Kidney glomerular epithelial cell (primary cell): ENCODE results near the gene XCL2.

Experiments
- DNase-seq: peaks from one replicate; lab custom pipeline; 2025; lab: John Stamatoyannopoulos, UW

XCL2 gene

DNA sequence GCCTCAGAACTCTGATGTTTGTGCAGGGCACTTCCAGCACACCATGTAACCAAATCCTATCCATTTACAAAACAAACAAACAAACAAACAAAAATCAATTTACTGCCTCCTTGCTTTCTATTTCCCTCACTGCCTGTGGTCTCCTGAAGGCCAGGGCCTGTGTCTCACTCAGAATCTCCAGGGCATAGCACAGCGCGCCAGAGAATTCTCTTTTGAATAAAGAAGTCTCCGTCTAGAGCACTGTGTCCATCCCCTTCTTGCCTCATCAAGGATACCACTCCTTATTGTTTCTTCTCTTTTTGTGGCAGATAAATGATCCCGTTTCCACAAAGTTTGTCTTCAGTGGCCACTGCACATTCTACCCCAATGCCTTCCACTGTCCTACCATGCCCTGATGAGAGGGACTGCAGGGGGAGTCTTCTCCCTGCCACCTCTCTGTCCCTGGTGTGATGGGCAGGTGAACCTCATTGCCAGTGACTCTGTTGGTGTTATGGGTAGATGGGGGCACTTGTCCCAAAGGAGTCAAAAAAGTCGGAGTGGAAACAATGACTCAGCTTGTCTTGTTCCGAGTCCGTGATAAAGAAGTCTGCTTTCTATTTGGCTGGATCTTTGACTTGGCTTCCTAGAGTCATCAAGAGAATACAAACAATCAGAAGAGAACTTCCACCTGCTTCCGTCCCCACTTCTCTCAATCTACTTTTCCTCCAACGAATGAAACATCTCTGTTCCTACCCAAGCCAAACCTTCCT lies 30.0 kb downstream of the XCL2 start:
- no peak for DNase-seq

GRCh38 chr1:168512864-168513595 lies 30.8 kb downstream of the XCL2 start:
- DNase-seq: no peak

DNA sequence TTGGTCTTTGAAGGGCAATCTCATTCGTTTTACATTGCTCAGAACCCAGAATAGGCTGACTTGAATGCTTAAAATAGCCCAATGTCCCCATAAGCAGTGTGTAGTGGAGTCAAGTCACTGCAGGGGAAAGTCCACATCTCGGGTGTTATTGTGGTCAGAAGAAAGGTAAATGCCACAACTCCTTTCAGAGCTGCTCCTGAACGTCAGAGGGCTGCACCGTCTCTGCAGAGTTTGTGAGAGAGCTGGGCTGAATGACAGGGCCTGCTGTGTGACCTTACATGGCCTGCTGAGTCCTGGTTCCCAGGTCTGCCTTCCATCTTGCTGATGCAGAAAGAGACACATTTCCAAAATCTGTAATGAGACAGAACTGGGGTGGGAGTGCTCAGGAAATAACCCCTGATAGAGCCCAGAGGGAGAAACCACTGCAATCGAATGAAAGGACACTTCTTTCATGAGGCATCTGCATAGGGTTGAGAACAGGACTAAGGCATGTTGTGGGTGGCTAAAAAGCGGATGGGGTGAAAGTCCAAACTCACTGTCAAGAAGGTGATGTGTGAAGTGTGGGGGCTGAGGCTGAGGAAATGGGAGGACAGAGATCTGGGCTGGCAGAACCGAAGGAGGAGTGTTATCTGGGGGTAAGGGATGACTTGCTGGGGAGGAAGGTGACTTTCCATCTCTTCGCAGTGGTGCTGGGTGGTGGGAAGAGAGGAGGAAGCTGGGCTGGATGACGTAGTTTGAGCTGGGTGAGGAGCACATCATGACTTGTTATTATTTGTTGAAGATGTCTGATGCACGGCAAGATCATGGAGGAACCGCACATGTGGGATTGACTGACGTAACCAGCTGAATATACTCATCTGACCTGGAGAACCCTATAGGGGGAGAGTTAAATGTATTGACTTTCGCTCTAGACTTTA lies 33.7 kb downstream of the XCL2 start:
- DNase-seq: no peak

GRCh38 chr1:168509210-168509609 lies 34.6 kb downstream of the XCL2 start:
- no peak for DNase-seq

GRCh38 chr1:168507828-168508227 lies 36.0 kb downstream of the XCL2 start:
- DNase-seq: no peak

DNA sequence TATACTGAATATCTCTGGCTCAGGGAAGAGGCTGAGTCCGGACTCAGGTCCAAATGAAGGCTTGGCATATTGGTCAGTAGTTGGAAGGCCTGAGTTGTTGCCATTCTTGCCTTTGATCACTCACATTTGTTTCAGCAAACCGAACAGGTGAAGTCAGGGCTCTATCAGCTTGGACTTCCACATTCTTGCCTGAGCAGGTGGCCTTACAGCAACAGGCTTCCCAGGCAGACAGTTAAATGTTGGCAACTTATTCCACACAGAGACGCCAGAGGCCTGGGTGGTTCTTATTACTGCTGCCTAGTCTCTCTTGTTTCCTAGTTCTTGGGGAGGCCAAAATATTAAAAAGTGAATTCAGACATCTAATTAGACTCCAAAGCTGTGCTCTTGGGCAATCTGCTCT lies 36.6 kb downstream of the XCL2 start:
- no peak for DNase-seq

DNA sequence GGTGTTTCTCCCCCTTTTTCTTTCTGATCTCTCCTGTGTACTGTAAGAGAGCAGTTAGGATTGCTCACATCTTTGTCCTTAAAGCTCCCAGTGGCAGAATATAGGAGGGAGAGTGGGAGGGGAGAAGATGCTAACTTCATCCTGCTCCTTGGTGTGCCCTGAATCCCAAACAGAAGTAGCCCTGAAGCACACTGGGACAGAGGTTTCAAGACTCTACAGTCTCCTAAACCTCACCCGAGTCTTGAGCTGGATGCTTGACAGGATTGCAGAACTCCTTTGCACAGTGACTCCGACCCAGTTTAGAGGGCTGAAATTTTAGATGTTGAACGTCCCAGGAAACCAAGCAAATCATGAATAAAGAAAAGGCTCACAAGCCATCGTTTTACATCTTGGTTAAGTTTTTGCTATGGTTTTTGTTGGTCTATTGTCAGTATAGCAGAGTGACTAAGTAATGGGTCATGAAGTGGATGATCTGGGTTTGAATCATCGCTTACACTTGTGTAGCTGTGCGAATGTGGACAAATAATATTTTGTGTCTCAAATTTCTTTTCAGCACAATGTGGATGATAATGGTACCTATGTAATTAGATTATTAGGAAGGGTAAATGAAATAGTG lies 37.5 kb downstream of the XCL2 start:
- peak; percentile 51 for DNase-seq

GRCh38 chr1:168505006-168505405 lies 38.8 kb downstream of the XCL2 start:
- no peak for DNase-seq

- no peak for DNase-seq
Observed at GRCh38 chr1:168504064-168504837, 39.5 kb downstream of the XCL2 start.

DNA sequence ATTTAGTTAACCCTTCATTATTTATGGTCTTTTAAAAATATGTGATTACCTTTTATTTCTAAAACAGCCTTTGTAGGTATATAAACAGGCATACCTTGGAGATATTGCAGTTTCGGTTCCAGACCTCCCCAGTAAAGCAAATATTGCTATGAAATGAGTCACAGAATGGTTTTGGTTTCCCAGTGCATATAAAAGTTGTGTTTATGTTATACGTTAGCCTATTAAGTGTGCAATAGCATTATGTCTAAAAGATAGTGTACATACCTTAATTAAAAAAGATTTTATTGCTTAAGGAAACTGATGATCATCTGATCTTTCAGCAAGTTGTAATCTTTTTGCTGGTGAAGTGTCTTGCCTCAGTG lies 44.1 kb downstream of the XCL2 start:
- DNase-seq: no peak

GRCh38 chr1:168498956-168499687 lies 44.7 kb downstream of the XCL2 start:
- DNase-seq: no peak

DNA sequence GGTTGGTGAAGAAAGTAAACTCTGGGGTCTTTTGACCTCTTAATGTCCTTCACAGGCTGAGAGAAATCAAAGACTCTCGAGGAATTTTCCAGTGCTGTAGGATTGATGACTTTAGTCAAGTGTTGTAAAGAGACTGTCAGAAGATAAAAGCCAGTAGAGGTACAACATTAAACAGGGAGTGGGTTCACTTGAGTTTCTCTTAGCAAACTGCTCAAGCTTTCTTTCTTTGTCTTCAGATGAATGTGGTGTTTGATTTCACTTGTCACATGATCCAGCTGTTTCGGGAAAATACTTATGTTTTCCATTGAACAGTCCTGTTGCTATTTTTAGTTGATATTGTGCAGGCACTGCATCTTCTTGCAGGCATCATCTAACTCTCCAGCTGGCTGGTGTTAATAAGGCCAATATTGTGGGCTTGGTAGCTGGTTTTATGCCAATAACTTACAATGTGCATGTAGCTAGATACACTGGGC lies 45.6 kb downstream of the XCL2 start:
- DNase-seq: no peak

DNA sequence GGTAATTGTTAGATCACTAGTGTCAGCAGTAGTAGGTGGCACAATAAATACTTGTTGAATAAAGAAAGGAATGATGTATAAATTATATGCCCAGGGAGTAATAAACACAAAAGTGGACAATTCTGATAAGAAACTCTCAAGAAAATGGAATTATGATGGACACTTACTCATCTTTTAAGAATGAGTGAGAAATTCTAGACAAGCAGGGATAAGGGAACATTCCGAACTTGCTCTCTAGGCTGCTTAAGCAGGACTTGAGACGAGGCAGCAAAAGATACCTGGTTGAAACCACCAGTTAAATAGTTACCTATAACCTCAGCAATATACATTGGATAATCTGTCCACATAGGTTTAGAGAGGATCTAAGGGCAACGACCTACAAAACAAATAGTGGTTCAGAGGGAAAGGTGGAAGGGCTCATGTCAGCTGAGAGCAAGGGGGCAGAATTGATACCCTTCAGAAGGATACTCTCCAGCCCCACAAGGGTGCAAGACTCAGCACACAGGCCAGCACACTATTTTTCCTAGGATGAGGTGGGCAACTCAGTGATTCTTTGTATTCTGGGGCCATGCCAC lies 46.3 kb downstream of the XCL2 start:
- DNase-seq: no peak

DNA sequence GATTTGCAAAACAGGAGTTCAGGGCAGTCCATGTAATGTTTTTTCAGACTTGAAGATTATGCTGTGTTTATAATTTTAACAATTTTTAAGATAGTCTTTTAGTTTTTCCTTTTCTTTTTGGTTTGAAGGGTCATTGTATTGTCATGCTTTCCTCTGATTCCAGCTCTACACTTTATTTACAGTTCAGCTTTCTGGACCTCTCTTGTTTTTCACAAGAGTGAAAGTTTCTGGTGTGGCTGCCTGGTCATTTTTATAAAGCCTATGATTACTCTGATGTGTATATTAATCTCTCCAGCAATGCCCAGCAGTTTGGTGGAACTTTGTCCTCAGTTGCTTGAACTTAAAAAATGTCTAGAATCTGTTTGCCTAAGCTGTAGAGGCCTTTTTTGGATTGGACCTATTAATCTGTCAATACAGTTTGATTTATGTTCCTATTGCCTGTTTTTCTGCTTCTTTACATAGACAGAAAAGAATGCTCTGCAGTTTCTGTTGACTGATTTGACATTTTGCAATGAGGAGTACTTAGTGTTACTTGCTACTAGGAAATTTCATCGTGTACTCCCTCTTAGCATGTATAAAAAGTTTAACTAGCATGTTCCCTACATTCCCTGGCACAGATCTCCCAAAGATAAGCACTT lies 52.2 kb downstream of the XCL2 start:
- DNase-seq: no peak
